Activated naive CD8-positive, alpha-beta T cell (primary cell): Measurements from ENCODE around the gene ESPL1.

Experiments
- H3K27ac Mint-ChIP-seq: one replicate; pipeline ENCODE4 v1.8.0; 2021; ENCODE audit warnings: mixed read lengths
- H3K27me3 Mint-ChIP-seq: one replicate; pipeline ENCODE4 v1.8.0; 2021; ENCODE audit warnings: mixed read lengths
- H3K36me3 Mint-ChIP-seq: one replicate; pipeline ENCODE4 v1.8.0; 2021; ENCODE audit warnings: mixed read lengths
- H3K4me1 Mint-ChIP-seq: one replicate; pipeline ENCODE4 v1.8.0; 2021; ENCODE audit warnings: low read depth, mixed read lengths
- H3K4me3 Mint-ChIP-seq: one replicate; pipeline ENCODE4 v1.8.0; 2021; ENCODE audit warnings: mild to moderate bottlenecking, mixed read lengths
- H3K9me3 Mint-ChIP-seq: one replicate; pipeline ENCODE4 v1.8.0; 2021; ENCODE audit warnings: low read depth, mixed read lengths

Gene ESPL1

GRCh38 chr12:53267306-53267998 is 647 bp upstream of the ESPL1 start:
- H3K36me3 Mint-ChIP-seq = peaks cover 2% of the 10 kb centered on the region
- H3K4me3 Mint-ChIP-seq = peak overlapping the region; percentile 99
- no peaks in the 10 kb centered on the region for H3K9me3 Mint-ChIP-seq
- no peaks in the 10 kb centered on the region for H3K27me3 Mint-ChIP-seq
- H3K27ac Mint-ChIP-seq = peak overlapping the region; percentile 98
- peaks cover 25% of the 10 kb centered on the region for H3K4me1 Mint-ChIP-seq

GRCh38 chr12:53268630-53269562 is 797 bp downstream of the ESPL1 start:
- Mint-ChIP-seq H3K27ac (peak overlapping the region; percentile 98), H3K9me3 (no peaks in the 10 kb centered on the region), H3K4me1 (peaks cover 25% of the 10 kb centered on the region), H3K36me3 (peaks cover 2% of the 10 kb centered on the region), H3K27me3 (no peaks in the 10 kb centered on the region), H3K4me3 (peak overlapping the region; percentile 99)

DNA sequence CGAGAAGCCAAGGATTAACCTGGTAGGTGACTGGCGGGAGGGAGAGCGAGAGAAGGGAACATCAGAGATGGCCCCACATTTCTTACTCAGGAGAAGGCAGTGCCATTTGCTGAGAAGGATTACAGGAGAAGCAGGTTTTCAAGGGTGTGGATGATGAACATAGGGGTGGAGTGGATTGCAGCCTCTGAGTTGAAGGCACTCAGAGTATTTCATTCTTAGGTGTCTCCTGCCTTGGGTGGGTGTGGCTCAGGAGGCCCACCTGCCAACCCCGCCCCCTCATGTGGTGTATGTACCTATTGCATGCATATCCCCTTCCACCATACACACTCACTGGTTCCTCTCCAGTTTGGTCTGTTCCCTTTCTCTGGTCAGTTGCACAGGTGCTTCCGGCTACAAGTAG is 6.3 kb downstream of the ESPL1 start:
- Mint-ChIP-seq H3K27me3 (no peaks in the 10 kb centered on the region), H3K27ac (no peak overlapping the region), H3K4me3 (no peak overlapping the region), H3K36me3 (peaks cover 8% of the 10 kb centered on the region), H3K9me3 (no peaks in the 10 kb centered on the region), H3K4me1 (peaks cover 5% of the 10 kb centered on the region)

DNA sequence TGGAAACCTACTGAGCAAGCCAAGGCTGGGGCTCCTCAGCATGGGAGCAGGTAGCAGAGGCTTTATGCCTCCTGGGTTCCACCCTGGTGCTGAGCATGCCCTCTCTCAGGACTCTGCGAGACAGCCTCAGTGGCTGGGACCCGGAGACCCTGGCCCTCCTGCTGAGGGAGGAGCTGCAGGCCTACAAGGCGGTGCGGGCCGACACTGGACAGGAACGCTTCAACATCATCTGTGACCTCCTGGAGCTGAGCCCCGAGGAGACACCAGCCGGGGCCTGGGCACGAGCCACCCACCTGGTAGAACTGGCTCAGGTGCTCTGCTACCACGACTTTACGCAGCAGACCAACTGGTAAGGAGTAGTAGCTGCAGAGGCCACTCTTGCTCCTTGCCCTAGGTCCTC is 8.4 kb downstream of the ESPL1 start:
- Mint-ChIP-seq H3K9me3 (no peaks in the 10 kb centered on the region), H3K27me3 (no peaks in the 10 kb centered on the region), H3K4me3 (no peak overlapping the region), H3K4me1 (no peaks in the 10 kb centered on the region), H3K36me3 (peaks cover 6% of the 10 kb centered on the region), H3K27ac (no peak overlapping the region)

DNA sequence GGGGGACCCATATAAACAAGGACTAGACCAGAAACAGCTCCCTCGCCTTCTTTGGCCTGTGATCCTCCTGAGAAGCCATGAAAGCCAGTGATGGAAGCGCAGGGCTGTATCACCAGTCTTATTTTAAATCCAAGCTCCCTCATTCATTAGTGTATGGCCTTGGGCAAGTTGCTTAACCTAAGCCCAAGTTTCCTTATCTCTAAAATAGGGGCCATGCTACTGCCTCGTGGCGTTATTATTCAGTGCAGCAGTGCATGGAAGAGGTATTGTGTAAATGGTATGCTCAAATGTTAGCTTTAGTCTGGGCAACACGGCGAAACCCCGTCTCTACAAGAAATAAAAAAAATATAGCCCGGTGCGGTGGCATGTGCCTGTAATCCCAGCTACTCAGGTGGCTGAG is 9.9 kb downstream of the ESPL1 start:
- Mint-ChIP-seq H3K9me3 (no peaks in the 10 kb centered on the region), H3K27ac (no peak overlapping the region), H3K27me3 (no peaks in the 10 kb centered on the region), H3K4me3 (no peak overlapping the region), H3K4me1 (no peaks in the 10 kb centered on the region), H3K36me3 (peaks cover 8% of the 10 kb centered on the region)

DNA sequence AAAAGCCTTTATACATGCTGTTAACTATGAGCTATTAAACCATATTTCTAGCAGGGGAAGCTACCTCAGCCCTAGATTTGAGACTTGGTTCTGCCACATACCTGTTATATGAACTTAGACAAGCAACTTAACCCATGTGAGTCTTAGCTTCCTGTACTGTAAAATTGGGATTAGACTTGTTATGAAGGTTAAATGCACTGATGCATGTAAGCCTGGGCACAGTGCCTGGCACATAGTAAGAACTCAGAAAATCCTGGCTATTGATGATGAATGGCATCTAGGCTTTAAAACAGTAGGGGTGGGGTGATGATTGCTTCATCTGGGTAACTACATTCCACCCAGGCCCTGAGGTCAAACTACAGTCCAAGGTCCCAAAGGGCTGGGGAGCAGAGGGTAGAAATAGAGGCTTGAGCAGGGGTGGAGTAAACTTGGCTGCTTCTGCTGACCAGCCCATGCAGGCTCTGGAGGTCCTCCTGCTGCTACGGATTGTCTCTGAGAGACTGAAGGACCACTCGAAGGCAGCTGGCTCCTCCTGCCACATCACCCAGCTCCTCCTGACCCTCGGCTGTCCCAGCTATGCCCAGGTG is 11.3 kb downstream of the ESPL1 start:
- no peaks in the 10 kb centered on the region for H3K27me3 Mint-ChIP-seq
- H3K27ac Mint-ChIP-seq = no peak overlapping the region
- H3K9me3 Mint-ChIP-seq = no peaks in the 10 kb centered on the region
- no peak overlapping the region for H3K4me3 Mint-ChIP-seq
- peaks cover 8% of the 10 kb centered on the region for H3K36me3 Mint-ChIP-seq
- no peaks in the 10 kb centered on the region for H3K4me1 Mint-ChIP-seq

DNA sequence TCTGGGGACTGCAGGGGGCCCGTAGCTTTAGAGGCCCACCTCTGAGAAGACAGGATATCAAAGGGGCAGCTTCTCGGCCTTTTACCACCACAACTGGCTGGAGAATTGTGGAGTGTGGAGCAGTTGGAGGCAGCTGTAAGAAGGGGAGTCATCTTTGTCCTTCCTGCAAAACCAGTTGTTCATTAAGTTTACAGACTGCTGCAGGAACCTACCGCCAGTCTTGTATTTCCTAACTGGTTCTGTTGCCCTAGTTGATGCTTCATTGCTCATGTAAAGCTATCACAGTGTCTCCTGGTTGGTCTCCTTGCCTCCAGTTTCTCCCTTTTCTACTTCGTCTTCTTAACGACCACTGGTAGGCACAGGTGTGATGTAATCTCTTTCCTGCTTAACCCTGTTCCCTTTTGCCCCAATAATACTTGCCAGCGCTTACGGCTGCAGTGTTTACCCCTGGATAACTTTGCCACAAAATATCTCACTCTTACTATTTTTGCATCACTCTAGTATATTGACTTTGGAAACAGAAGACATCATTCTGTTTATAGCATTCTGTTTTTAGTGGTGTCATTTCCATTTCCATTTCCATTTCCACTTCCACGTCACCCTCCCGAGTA is 11.9 kb downstream of the ESPL1 start:
- no peaks in the 10 kb centered on the region for H3K9me3 Mint-ChIP-seq
- H3K4me3 Mint-ChIP-seq = no peak overlapping the region
- H3K27me3 Mint-ChIP-seq = no peaks in the 10 kb centered on the region
- no peaks in the 10 kb centered on the region for H3K4me1 Mint-ChIP-seq
- H3K36me3 Mint-ChIP-seq = peaks cover 8% of the 10 kb centered on the region
- H3K27ac Mint-ChIP-seq = no peak overlapping the region

GRCh38 chr12:53286448-53286847 is 18.3 kb downstream of the ESPL1 start:
- no peak overlapping the region for H3K4me3 Mint-ChIP-seq

GRCh38 chr12:53287741-53288216 is 19.7 kb downstream of the ESPL1 start:
- no peaks in the 10 kb centered on the region for H3K27me3 Mint-ChIP-seq
- H3K4me1 Mint-ChIP-seq = peaks cover 15% of the 10 kb centered on the region
- peak overlapping the region; percentile 56 for H3K27ac Mint-ChIP-seq
- peaks cover 10% of the 10 kb centered on the region for H3K36me3 Mint-ChIP-seq
- H3K4me3 Mint-ChIP-seq = no peak overlapping the region
- no peaks in the 10 kb centered on the region for H3K9me3 Mint-ChIP-seq

More at GRCh38 chr12:53286448-53286847, 18.3 kb downstream of the ESPL1 start:
- H3K9me3 Mint-ChIP-seq = no peaks in the 10 kb centered on the region
- no peak overlapping the region for H3K27ac Mint-ChIP-seq
- H3K27me3 Mint-ChIP-seq = no peaks in the 10 kb centered on the region
- peaks cover 13% of the 10 kb centered on the region for H3K4me1 Mint-ChIP-seq
- H3K36me3 Mint-ChIP-seq = peaks cover 12% of the 10 kb centered on the region

DNA sequence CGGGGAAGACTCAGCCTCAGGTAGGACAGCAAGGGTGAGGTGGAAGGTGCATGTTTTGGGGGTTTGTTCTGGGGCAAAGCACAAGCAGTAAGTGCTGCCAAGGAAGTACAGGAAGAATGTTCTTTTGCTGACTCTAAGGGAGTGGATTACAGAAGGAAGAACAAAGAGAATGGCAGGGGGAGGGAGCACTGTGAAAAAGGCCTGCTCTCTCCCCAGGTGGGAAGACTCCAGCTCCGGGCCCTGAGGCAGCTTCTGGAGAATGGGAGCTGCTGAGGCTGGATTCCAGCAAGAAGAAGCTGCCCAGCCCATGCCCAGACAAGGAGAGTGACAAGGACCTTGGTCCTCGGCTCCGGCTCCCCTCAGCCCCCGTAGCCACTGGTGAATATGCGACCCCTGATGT is 20.2 kb downstream of the ESPL1 start:
- Mint-ChIP-seq H3K27me3 (no peaks in the 10 kb centered on the region), H3K27ac (peak overlapping the region; percentile 7), H3K4me3 (no peak overlapping the region), H3K36me3 (peaks cover 10% of the 10 kb centered on the region), H3K4me1 (peaks cover 15% of the 10 kb centered on the region), H3K9me3 (no peaks in the 10 kb centered on the region)

GRCh38 chr12:53289891-53290290 is 21.8 kb downstream of the ESPL1 start:
- Mint-ChIP-seq H3K4me1 (peaks cover 19% of the 10 kb centered on the region), H3K9me3 (no peaks in the 10 kb centered on the region), H3K27me3 (no peaks in the 10 kb centered on the region), H3K36me3 (peaks cover 8% of the 10 kb centered on the region), H3K27ac (peak overlapping the region; percentile 69), H3K4me3 (no peak overlapping the region)

- Mint-ChIP-seq H3K27ac (peak overlapping the region; percentile 41), H3K4me3 (peak overlapping the region; percentile 35), H3K27me3 (no peaks in the 10 kb centered on the region), H3K4me1 (peaks cover 26% of the 10 kb centered on the region), H3K9me3 (no peaks in the 10 kb centered on the region), H3K36me3 (peaks cover 8% of the 10 kb centered on the region)
Observed at GRCh38 chr12:53290661-53291060, 22.6 kb downstream of the ESPL1 start.

DNA sequence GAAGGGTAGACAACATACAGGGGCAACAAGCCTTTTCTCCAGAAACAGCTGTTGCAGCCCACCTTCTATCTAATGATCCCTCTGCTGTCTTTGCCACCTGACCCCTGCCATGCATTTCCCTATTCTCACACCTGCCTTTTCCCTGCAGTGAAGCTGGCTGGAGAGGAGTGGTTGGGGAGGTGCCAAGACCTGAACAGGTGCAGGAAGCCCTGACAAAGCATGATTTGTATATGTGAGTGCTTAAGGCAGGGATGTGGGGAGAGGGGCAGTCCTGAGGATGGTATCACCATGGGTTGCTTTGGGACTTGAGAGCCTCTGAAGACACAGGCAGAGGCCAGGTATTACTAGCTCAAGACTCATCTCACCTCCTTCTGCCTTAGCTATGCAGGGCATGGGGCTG is 24.3 kb downstream of the ESPL1 start:
- H3K27ac Mint-ChIP-seq = no peak overlapping the region
- H3K4me3 Mint-ChIP-seq = no peak overlapping the region
- no peaks in the 10 kb centered on the region for H3K9me3 Mint-ChIP-seq
- peaks cover 37% of the 10 kb centered on the region for H3K4me1 Mint-ChIP-seq
- H3K27me3 Mint-ChIP-seq = no peaks in the 10 kb centered on the region
- peaks cover 11% of the 10 kb centered on the region for H3K36me3 Mint-ChIP-seq

DNA sequence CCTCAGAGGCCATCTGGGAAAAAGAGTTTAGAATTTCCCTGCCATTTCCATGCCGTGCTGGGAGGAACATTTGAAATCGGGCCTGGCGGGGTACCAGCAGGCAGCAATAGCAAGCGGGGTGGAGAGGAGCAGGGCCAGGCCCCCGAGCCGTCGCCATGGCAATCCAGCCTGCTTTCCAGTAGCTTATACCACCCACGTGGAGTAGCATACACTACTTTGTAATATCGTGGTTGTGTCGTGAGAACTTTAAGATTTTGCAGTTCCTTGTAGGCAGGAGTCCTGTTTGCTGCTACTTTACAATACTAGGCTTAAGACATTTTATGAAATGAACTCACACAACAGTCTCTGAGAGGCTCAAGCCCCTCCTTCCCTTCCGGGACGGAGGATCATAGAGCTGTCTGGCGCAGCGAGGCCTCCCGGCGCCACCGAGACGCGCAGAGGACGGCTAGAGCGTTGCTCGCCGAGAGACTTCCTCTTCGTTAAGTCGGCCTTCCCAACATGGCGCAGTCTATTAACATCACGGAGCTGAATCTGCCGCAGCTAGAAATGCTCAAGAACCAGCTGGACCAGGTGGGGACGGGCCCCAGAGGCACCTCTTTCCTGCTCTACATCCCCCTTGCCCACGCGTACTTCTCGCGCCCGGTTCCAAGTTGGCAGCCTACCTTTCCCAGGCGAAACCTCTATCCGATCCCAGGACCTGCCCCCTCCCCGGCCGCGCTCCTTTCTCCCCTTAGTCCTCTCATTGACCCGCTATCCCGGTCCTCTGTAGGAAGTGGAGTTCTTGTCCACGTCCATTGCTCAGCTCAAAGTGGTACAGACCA is 27.2 kb downstream of the ESPL1 start, which contains the start of gene PFDN5:
TSS of gene PFDN5 (plus strand) at position 473 of the 821 bp plus-strand sequence. CDS start at position 499, 26 bp downstream.
- H3K4me1 Mint-ChIP-seq = peaks cover 54% of the 10 kb centered on the region
- H3K4me3 Mint-ChIP-seq = peak within 1 kb of the TSS; percentile 100
- H3K36me3 Mint-ChIP-seq = peaks cover 10% of the 10 kb centered on the region
- H3K27ac Mint-ChIP-seq = peak within 1 kb of the TSS; percentile 96
- no peaks in the 10 kb centered on the region for H3K27me3 Mint-ChIP-seq
- H3K9me3 Mint-ChIP-seq = no peaks in the 10 kb centered on the region
